ENCODE measurements around the gene NELFCD. TPM values are rescaled to one million over a fixed set of nuclear protein-coding genes. Genes with fewer than 3 reads are reported as not detected.

NELFCD gene
- total and polyA plus RNA-seq, 9 of the 15 experiments (the other 6 are each of a cell fraction or from before 2014, with no cell fraction given): 11.7 to 163 (median 96.5) TPM

GRCh38 chr20:59020938-59021551 is 40.0 kb downstream of the NELFCD start (continued):
- no peak for TF ChIP-seq HMG20A (CRISPR knock-in tag; conservative IDR thresholded peaks at IDR 0.05)
- peak; percentile 81; the same call in 1 of the 2 replicates for TF ChIP-seq HMBOX1 (IDR thresholded peaks at IDR 0.05)
- TF ChIP-seq BCL6 (CRISPR knock-in tag; IDR thresholded peaks at IDR 0.05): no peak
- no peak for TF ChIP-seq POLR2B (IDR thresholded peaks at IDR 0.05; ENCODE audit: low read depth, partially characterized antibody)
- TF ChIP-seq ZBTB1 (CRISPR knock-in tag; IDR thresholded peaks at IDR 0.05; ENCODE audit: borderline replicate concordance, low read depth): no peak
- no peak for TF ChIP-seq ZNF717 (CRISPR knock-in tag; IDR thresholded peaks at IDR 0.05)
- TF ChIP-seq SMAD1 (IDR thresholded peaks at IDR 0.05; ENCODE audit: low read depth, low read length, partially characterized antibody): peak; percentile 74
- TF ChIP-seq FOXM1 (IDR thresholded peaks at IDR 0.05; ENCODE audit: low read depth): peak; percentile 92
- TF ChIP-seq FOXM1 (CRISPR knock-in tag; IDR thresholded peaks at IDR 0.05; ENCODE audit: low read depth): no peak
- peak; percentile 68; the same call in 1 of the 2 replicates for TF ChIP-seq CREB3L1 (IDR thresholded peaks at IDR 0.05; ENCODE audit: borderline replicate concordance, low read depth)
- TF ChIP-seq MTA2 (IDR thresholded peaks at IDR 0.05; ENCODE audit: low read depth): peak; percentile 95
- no peak for TF ChIP-seq STAG1 (CRISPR knock-in tag; IDR thresholded peaks at IDR 0.05; ENCODE audit: borderline replicate concordance)
- peak; percentile 55; the same call in 1 of the 2 replicates for TF ChIP-seq ZBTB9 (CRISPR knock-in tag; IDR thresholded peaks at IDR 0.05)
- no peak; the same call in 1 of the 2 replicates for TF ChIP-seq ZNF274 (IDR thresholded peaks at IDR 0.05; ENCODE audit: borderline replicate concordance, low read depth, low read length)
- TF ChIP-seq CTCFL (IDR thresholded peaks at IDR 0.05; ENCODE audit: borderline replicate concordance, insufficient read depth, low read depth, low read length, poor library complexity, severe bottlenecking): no peak
- peak in 1 of 3 experiments; percentile 68 for TF ChIP-seq YY1 (IDR thresholded peaks at IDR 0.05; ENCODE audit: borderline replicate concordance in 1 of 3, control insufficient read depth in 1 of 3, extremely low read depth in 1 of 3, insufficient read depth in 3 of 3, insufficient read length in 1 of 3, insufficient replicate concordance in 2 of 3, low read depth in 1 of 3, low read length in 2 of 3)
- TF ChIP-seq IRF2 (CRISPR knock-in tag; IDR thresholded peaks at IDR 0.05): no peak
- no peak for TF ChIP-seq RBFOX2 (IDR thresholded peaks at IDR 0.05; ENCODE audit: low read depth, low read length)
- TF ChIP-seq TAF9B (IDR thresholded peaks at IDR 0.05; ENCODE audit: partially characterized antibody): peak; percentile 64
- peak; percentile 76; the same call in 1 of the 2 replicates for TF ChIP-seq KHSRP (IDR thresholded peaks at IDR 0.05)
- peak; percentile 69 for TF ChIP-seq MEF2D (tag; conservative IDR thresholded peaks at IDR 0.05; ENCODE audit: low read depth)
